Measurements from ENCODE around the gene STX16. TPM values are rescaled to one million over a fixed set of nuclear protein-coding genes. Genes with fewer than 3 reads are reported as not detected.
A peak's percentile ranks its signal among the peaks of the same experiment; 100 is the strongest.

Gene STX16, protein sequence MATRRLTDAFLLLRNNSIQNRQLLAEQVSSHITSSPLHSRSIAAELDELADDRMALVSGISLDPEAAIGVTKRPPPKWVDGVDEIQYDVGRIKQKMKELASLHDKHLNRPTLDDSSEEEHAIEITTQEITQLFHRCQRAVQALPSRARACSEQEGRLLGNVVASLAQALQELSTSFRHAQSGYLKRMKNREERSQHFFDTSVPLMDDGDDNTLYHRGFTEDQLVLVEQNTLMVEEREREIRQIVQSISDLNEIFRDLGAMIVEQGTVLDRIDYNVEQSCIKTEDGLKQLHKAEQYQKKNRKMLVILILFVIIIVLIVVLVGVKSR
- 100 to 1,000 TPM in 1 of 5 donors, 10 to 100 TPM in 4; 71.7 to 106 (median 93.1) TPM for polyA plus RNA-seq (ENCODE audit: insufficient read depth in 1 of 5, insufficient read length in 5 of 5, low replicate concordance in 1 of 5)
- long read RNA-seq, donor 1, full-length matches to known transcripts, result 1 of 13 reads
- long read RNA-seq, donor 1, partial matches to known transcripts, result 0 of 13 reads
- long read RNA-seq, donor 1, other reads (novel, unspliced or antisense), result 12 of 13 reads
- long read RNA-seq, donor 2, full-length matches to known transcripts, result 2 of 2 reads
- long read RNA-seq, donor 2, partial matches to known transcripts, result 0 of 2 reads
- long read RNA-seq, donor 2, other reads (novel, unspliced or antisense), result 0 of 2 reads
- long read RNA-seq, donor 3, full-length matches to known transcripts, result 3 of 3 reads
- long read RNA-seq, donor 3, partial matches to known transcripts, result 0 of 3 reads
- long read RNA-seq, donor 3, other reads (novel, unspliced or antisense), result 0 of 3 reads
- long read RNA-seq, donor 4, full-length matches to known transcripts, result 3 of 3 reads
- long read RNA-seq, donor 4, partial matches to known transcripts, result 0 of 3 reads
- long read RNA-seq, donor 4, other reads (novel, unspliced or antisense), result 0 of 3 reads
- long read RNA-seq, donor 5, full-length matches to known transcripts, result 1 of 7 reads
- long read RNA-seq, donor 5, partial matches to known transcripts, result 0 of 7 reads
- long read RNA-seq, donor 5, other reads (novel, unspliced or antisense), result 6 of 7 reads
- long read RNA-seq, donor 6, full-length matches to known transcripts, result 3 of 3 reads
- long read RNA-seq, donor 6, partial matches to known transcripts, result 0 of 3 reads
- long read RNA-seq, donor 6, other reads (novel, unspliced or antisense), result 0 of 3 reads
- long read RNA-seq, donor 7, partial matches to known transcripts, result 0 of 6 reads
- long read RNA-seq, donor 7, other reads (novel, unspliced or antisense), result 6 of 6 reads
- long read RNA-seq, donor 8, result 0 reads

GRCh38 chr20:58650776-58651558 is at the start of gene STX16:
Gene STX16, plus strand, starts transcription at chr20:58651283. Its CDS starts 724 bp downstream, at chr20:58652007.
- DNase-seq, result peak; percentile 91 to 94

DNA sequence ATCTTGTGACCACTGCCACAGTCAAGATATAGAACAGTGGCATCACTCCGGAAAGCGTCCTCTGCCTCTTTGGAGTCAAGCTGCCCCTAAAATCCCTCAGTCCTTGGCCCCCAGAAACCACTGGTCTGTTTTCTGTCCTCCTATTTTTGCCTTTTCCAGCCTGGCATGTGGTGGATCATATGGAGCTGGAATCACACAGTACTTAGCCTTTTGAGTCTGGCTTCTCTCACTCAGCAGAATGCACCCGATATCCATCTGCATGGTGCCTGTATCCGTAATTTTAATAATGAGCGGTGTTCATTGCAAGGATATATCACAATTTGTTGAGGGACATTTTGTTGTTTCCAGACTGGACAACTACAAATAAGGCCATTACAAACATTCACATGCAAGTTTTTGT is 49.0 kb upstream of the STX16 start:
- no peak for DNase-seq

DNA sequence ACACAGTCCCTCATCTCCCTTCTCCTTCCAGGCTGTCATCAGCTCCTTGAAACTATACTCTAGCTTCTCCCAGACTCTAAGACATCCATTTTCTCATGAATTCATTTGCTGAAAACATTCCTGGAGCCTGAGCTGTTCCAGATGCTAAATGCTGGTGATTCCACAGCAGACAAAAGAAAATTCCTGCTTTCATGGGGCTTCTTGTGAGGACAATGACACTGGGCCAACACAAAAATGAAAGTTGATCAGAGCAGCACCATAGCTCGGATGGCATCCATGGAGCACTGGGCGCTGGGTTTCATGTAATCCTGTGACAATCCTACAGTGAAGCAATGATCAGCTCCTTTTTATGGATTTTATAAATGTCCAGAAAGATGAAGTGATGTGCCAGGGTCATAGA is 47.4 kb upstream of the STX16 start:
- no peak for DNase-seq

GRCh38 chr20:58604128-58604881 is 46.8 kb upstream of the STX16 start:
- no peak for DNase-seq

DNA sequence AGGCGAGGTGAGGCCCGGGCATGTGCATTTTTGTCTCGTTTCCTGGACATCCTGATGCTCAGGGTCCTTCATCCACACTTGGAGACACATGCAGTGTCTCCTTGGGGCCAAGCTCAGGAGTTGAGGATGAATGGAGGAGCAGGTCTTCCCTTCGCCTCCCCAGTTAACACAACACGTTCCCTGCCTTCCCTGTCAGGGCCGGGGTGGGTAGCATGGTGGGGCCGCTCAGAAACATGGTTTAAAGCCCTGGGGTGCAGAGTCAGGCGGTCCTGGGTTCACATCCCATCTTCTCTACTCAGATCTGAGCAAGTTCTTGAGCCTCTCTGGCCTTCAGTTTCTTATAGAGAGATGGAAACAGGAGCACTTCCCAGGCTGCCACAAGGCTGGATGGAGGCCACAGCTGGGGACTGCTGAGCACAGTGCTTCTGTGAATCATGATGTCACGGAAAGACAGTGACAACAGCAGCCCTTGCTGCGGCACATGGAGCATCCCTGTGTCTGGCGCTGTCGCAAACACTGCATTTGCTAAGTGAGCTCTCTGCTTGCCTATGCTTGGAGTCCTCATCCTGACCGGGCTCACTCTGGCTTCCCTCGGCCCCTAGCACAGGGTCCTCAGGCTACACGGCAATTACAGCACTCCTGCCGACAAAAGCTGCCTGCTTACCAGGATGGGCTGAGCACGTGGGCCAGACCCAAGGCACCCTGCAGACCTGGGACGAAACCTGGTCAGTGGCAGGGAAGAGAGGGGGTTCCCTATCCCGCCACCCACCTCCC is 45.6 kb upstream of the STX16 start:
- DNase-seq, result no peak

- no peak for DNase-seq
These were observed 44.9 kb upstream of the STX16 start for GRCh38 chr20:58606184-58606583.

GRCh38 chr20:58608096-58608840 is 42.8 kb upstream of the STX16 start:
- no peak for DNase-seq

- no peak for DNase-seq
These were observed 42.1 kb upstream of the STX16 start for GRCh38 chr20:58609026-58609425.

- DNase-seq, result no peak
These were observed 40.8 kb upstream of the STX16 start for GRCh38 chr20:58610071-58610800.

- no peak for DNase-seq
These were observed 40.3 kb upstream of the STX16 start for GRCh38 chr20:58610811-58611210.

- no peak for DNase-seq
These were observed 39.6 kb upstream of the STX16 start for GRCh38 chr20:58611236-58612030.

DNA sequence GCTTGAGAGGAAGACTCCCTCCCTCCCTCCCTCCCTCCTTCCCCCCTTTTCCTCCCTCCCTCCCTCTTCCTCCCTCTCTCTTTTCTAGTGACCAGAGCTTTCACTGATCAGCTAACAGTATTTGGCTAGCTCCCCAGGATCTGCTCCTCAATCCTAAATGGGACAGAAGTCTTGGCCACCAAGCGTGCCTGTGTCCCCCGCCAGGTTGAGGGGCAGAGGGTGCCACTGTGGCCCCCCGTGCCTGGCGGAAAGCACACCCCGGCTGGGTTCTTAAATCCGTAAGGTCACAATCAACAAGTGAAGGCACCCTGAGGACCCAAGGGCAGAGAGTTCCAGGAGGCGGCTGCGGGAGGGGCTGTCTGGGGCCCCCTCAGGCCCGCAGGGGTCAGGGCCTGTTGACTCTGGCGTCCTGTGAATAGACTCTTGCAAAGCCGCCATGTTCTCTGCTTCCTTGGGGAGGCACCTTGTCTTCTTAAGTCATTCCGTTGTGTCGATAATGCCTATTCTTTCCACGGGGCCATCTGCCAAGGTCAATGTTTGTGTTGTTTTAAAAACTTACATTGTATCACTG is 38.9 kb upstream of the STX16 start:
- DNase-seq, result no peak

DNA sequence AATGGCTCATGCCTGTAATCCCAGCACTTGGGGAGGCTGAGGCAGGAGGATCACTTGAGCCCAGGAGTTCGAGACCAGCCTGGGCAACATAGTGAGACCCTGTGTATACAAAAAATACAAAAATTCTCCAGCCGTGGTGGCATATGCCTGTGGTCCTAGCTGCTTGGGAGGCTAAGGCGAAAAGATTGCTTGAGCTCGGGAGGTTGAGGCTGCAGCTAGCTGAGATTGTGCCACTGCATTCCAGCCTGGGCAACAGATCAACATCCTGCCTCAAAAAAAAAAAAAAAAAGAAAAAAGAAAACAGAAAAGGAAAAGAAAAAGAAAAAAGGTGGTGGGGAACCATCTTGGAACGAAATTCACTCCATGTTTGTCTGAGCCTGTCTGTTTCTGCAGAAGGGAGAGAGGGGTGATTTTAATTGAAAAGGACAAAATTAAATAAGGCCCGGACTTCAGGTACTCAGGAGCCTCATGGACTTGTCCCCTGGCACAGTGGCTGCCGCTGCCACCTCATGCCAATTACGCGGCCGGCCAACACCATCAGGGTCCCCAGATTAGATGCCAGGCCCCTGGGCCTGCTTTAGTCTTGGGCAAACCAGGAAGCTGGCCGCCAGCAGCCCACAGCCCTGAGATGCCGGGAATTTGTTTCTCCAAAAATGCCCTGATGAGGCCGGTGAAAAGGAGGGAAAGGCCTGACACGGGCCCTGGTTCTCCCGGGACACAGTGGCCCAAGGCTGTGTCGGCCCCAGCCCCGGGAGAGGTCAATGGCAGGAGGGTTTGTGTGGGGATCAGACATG is 37.8 kb upstream of the STX16 start:
- no peak for DNase-seq

DNA sequence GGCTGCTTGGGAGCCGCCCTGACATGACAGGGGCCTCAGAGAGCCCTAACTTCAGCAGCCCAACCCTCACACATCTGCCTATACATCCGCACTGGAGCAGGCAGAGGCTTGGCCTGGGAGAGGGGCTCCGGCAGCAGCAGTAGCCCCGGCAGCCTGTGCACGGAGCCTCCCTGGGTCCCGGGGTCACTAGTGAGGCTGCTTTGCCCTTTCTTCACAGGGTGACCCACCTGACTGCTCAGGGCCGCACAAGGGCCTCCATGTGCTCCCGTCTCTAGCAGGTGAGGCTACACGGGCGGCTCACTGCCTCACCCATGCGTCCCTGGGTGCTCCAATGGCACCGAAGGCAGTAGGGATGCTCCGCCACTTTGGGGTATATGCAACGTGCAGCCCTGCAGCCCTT is 36.7 kb upstream of the STX16 start:
- DNase-seq, result no peak

DNA sequence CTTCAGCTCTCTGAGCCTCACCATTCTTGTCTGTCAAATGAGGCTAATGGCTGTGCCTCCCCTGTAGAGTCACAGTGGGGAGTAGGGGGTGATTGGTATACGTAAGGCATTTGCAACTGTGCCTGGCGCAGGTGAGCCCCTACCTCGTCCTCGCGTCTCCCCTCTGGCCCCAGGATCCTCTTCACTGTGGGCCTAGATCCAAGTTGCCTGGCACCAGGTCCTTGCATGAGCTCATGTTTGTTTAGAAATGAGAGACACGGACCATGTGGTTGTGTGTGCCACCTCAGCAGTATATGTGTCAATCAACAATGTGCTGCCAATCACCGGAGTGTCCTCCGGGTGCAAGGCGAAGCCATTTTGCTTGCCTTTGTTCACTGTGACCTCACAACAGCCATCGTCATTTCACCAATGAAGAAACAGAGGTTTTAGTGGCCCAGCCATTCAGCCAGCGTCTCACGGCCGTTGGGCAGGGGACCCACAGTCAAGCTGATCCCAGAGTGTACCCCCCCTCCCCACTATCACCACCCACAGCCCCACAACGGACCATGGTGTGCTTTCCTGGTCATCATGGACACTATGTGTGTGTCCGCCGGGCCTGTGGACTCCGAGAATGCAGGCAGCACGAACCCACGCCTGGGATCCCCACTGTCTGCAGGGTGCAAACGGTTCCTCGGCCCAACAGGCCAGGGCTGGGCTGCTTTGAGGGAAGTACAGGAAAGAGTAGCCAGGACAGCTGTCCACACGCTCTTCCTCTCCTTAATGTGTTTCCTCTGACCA is 35.9 kb upstream of the STX16 start:
- DNase-seq, result no peak

Data from right lung (tissue), 10 donors.